H9 (cell line): ENCODE results near the gene BPIFA1. TPM values are rescaled to one million over a fixed set of nuclear protein-coding genes. Genes with fewer than 3 reads are reported as not detected.

ENCODE experiments used
- DNase-seq: peaks from one replicate; pipeline ENCODE4 v3.0.0-alpha.2; 2017
- H2AFZ ChIP-seq: one replicate; pipeline ENCODE4 v1.6.1; 2013; ENCODE audit warnings: mild to moderate bottlenecking, low read length, control low read depth, moderate library complexity
- H2AK5ac ChIP-seq: 2 replicates; pipeline ENCODE4 v1.6.1; 2013; ENCODE audit warnings: low read length, control low read depth, mixed read lengths; ENCODE audit not compliant: insufficient read length
- H2BK120ac ChIP-seq: one replicate; pipeline ENCODE4 v1.6.1; 2013; ENCODE audit warnings: low read depth, mild to moderate bottlenecking, low read length, control low read depth, inconsistent platforms; ENCODE audit not compliant: poor library complexity, severe bottlenecking
- H2BK12ac ChIP-seq: 2 replicates; pipeline ENCODE4 v1.6.1; 2013; ENCODE audit warnings: low read length, control low read depth, mixed read lengths, low read depth; ENCODE audit not compliant: insufficient read length
- H2BK15ac ChIP-seq: 2 replicates; pipeline ENCODE4 v1.6.1; 2013; ENCODE audit warnings: low read depth, low read length, control low read depth
- H2BK20ac ChIP-seq: one replicate; pipeline ENCODE4 v1.6.1; 2013; ENCODE audit warnings: low read depth, mild to moderate bottlenecking, low read length, control low read depth, inconsistent platforms; ENCODE audit not compliant: poor library complexity, severe bottlenecking
- H2BK5ac ChIP-seq: 2 replicates; pipeline ENCODE4 v1.6.1; 2013; ENCODE audit warnings: low read length, control low read depth, mixed read lengths; ENCODE audit not compliant: insufficient read length
- H3K14ac ChIP-seq: 2 replicates; pipeline ENCODE4 v1.6.1; 2013; ENCODE audit warnings: low read length, control low read depth; ENCODE audit not compliant: insufficient read depth
- H3K18ac ChIP-seq: 2 replicates; pipeline ENCODE4 v1.6.1; 2013; ENCODE audit warnings: low read depth, mild to moderate bottlenecking, mixed read lengths, low read length, control low read depth; ENCODE audit not compliant: insufficient read length
- H3K23ac ChIP-seq: 2 replicates; pipeline ENCODE4 v1.6.1; 2013; ENCODE audit warnings: low read length, control low read depth, mixed read lengths, low read depth; ENCODE audit not compliant: insufficient read length
- H3K23me2 ChIP-seq: 2 replicates; pipeline ENCODE4 v1.6.1; 2013; ENCODE audit warnings: low read depth, mild to moderate bottlenecking, mixed read lengths, low read length, control low read depth; ENCODE audit not compliant: insufficient read length, poor library complexity, severe bottlenecking
- H3K27ac ChIP-seq: 2 replicates; pipeline ENCODE4 v1.5.1; 2013; ENCODE audit warnings: low read length, control low read depth, mixed read lengths, low read depth; ENCODE audit not compliant: insufficient read length
- H3K27me3 ChIP-seq: 2 replicates; pipeline ENCODE4 v1.6.1; 2013; ENCODE audit warnings: low read length, control low read depth, inconsistent platforms; ENCODE audit not compliant: insufficient read depth
- H3K4ac ChIP-seq: 2 replicates; pipeline ENCODE4 v1.6.1; 2013; ENCODE audit warnings: low read depth, mild to moderate bottlenecking, control low read depth, inconsistent platforms, low read length, moderate library complexity
- H3K4me1 ChIP-seq: 2 replicates; pipeline ENCODE4 v1.6.1; 2013; ENCODE audit warnings: low read length, control low read depth, inconsistent platforms; ENCODE audit not compliant: insufficient read depth
- H3K4me2 ChIP-seq: 2 replicates; pipeline ENCODE4 v1.6.1; 2013; ENCODE audit warnings: low read length, control low read depth, mixed read lengths; ENCODE audit not compliant: insufficient read length, insufficient read depth
- H3K56ac ChIP-seq: 2 replicates; pipeline ENCODE4 v1.6.1; 2013; ENCODE audit warnings: low read depth, mild to moderate bottlenecking, mixed read lengths, low read length, control low read depth; ENCODE audit not compliant: insufficient read length
- H3K79me1 ChIP-seq: 2 replicates; pipeline ENCODE4 v1.6.1; 2013; ENCODE audit warnings: low read depth, mild to moderate bottlenecking, moderate library complexity, low read length, control low read depth, inconsistent platforms; ENCODE audit not compliant: insufficient read depth, poor library complexity, severe bottlenecking
- H3K79me2 ChIP-seq: 2 replicates; pipeline ENCODE4 v1.6.1; 2013; ENCODE audit warnings: low read length, control low read depth, inconsistent platforms; ENCODE audit not compliant: insufficient read depth
- H3K9ac ChIP-seq: 2 replicates; pipeline ENCODE4 v1.6.1; 2013; ENCODE audit warnings: low read length, control low read depth, mixed read lengths; ENCODE audit not compliant: insufficient read length; ENCODE audit errors: extremely low read depth
- H3K9me3 ChIP-seq: one replicate; pipeline ENCODE4 v1.6.1; 2013; ENCODE audit warnings: low read depth, low read length, inconsistent platforms; ENCODE audit not compliant: control insufficient read depth
- H3T11ph ChIP-seq: one replicate; pipeline ENCODE4 v1.6.1; 2013; ENCODE audit warnings: mild to moderate bottlenecking, low read length, control low read depth, inconsistent platforms
- H4K20me1 ChIP-seq: one replicate; pipeline ENCODE4 v1.6.1; 2013; ENCODE audit not compliant: control insufficient read depth, insufficient read length, insufficient read depth
- H4K5ac ChIP-seq: 2 replicates; pipeline ENCODE4 v1.6.1; 2013; ENCODE audit warnings: low read depth, mild to moderate bottlenecking, mixed read lengths, low read length, control low read depth; ENCODE audit not compliant: insufficient read length
- H4K8ac ChIP-seq: replicated peaks from 2 replicates; pipeline ENCODE4 v1.6.1; 2013; ENCODE audit warnings: low read length, control low read depth, mixed read lengths, low read depth; ENCODE audit not compliant: insufficient read length
- H4K91ac ChIP-seq: 2 replicates; pipeline ENCODE4 v1.6.1; 2013; ENCODE audit warnings: low read depth, mild to moderate bottlenecking, moderate library complexity, mixed read lengths, low read length, control low read depth; ENCODE audit not compliant: insufficient read length
- H3K27ac Mint-ChIP-seq, 3 experiments: 2 replicates in 2 of 3; 3 replicates in 1 of 3; pipeline ENCODE4 v1.8.0; 2020 to 2021; ENCODE audit warnings: mixed read lengths in 3 of 3, mild to moderate bottlenecking in 1 of 3, moderate library complexity in 1 of 3
- H3K27me3 Mint-ChIP-seq: 2 replicates; pipeline ENCODE4 v1.8.0; 2021; ENCODE audit warnings: low read depth, mild to moderate bottlenecking, moderate library complexity, mixed read lengths
- H3K36me3 Mint-ChIP-seq, 3 experiments: 2 replicates in 2 of 3; 3 replicates in 1 of 3; pipeline ENCODE4 v1.8.0; 2020 to 2021; ENCODE audit warnings: low read depth in 3 of 3, mixed read lengths in 3 of 3; ENCODE audit not compliant: insufficient read depth in 1 of 3
- H3K4me1 Mint-ChIP-seq, 2 experiments: 2 replicates each; pipeline ENCODE4 v1.8.0; 2020; ENCODE audit warnings: mixed read lengths in 2 of 2
- H3K4me3 Mint-ChIP-seq, 2 experiments: 2 replicates in 1 of 2; 3 replicates in 1 of 2; pipeline ENCODE4 v1.8.0; 2020 to 2021; ENCODE audit warnings: mild to moderate bottlenecking in 2 of 2, mixed read lengths in 2 of 2, moderate library complexity in 1 of 2
- H3K9me3 Mint-ChIP-seq, 2 experiments: 2 replicates in 1 of 2; 3 replicates in 1 of 2; pipeline ENCODE4 v1.8.0; 2020; ENCODE audit warnings: mild to moderate bottlenecking in 2 of 2, mixed read lengths in 2 of 2, moderate library complexity in 1 of 2
- CTCF ChIP-seq: fragments of 200-600 bp; sonication (generic); conservative IDR thresholded peaks from 3 replicates; pipeline ENCODE4 v1.8.0; 2021; ENCODE audit warnings: antibody characterized with exemption, mild to moderate bottlenecking
- WGBS: extraction: QIAGEN DNeasy Blood & Tissue Kit; methylation state at CpG from one replicate; pipeline ENCODE4 v1.1.7; 2013; ENCODE audit warnings: missing lambda C conversion rate, low lambda C conversion rate, mixed read lengths; ENCODE audit not compliant: insufficient read length; ENCODE audit errors: extremely low coverage; 5-methylcytosine and 5-hydroxymethylcytosine counted together
- long read RNA-seq: library from polyadenylated mRNA; unstranded; transcript quantifications from one replicate; pipeline ENCODE4 v2.0.0, GENCODE V29; 2020
- total RNA-seq: library from RNA; stranded (reverse); gene quantifications from 2 replicates; pipeline ENCODE4 v1.2.1, GENCODE V29; 2021

The BPIFA1 gene
- not detected in 2 replicates for total RNA-seq
- long read RNA-seq = 0 reads

- Histone ChIP-seq H3T11ph (no peak within 1 kb of the TSS), H3K4me2 (no peak within 1 kb of the TSS), H3K18ac (no peak within 1 kb of the TSS), H3K23me2 (no peaks in the 10 kb centered on the region), H3K27me3 (no peaks in the 10 kb centered on the region), H3K79me1 (no peaks in the 10 kb centered on the region), H3K79me2 (no peaks in the 10 kb centered on the region), H4K91ac (no peak within 1 kb of the TSS), H4K20me1 (no peaks in the 10 kb centered on the region), H3K4ac (no peak within 1 kb of the TSS), H2AK5ac (no peak within 1 kb of the TSS), H2BK20ac (no peak within 1 kb of the TSS), H3K9me3 (no peaks in the 10 kb centered on the region), H2BK5ac (no peak within 1 kb of the TSS), H3K14ac (no peak within 1 kb of the TSS), H3K27ac (no peak within 1 kb of the TSS), H2BK120ac (no peak within 1 kb of the TSS), H2AFZ (no peak within 1 kb of the TSS), H2BK12ac (no peak within 1 kb of the TSS), H3K9ac (no peak within 1 kb of the TSS), H4K5ac (no peak within 1 kb of the TSS), H3K56ac (no peak within 1 kb of the TSS), H3K4me1 (no peaks in the 10 kb centered on the region), H3K23ac (no peak within 1 kb of the TSS), H4K8ac (no peak within 1 kb of the TSS), H2BK15ac (no peak within 1 kb of the TSS)
- no peak for DNase-seq
- no peak within 1 kb of the TSS for H3K4me3 Mint-ChIP-seq
- H3K27ac Mint-ChIP-seq = no peak within 1 kb of the TSS
- peaks cover 5 to 7% of the 10 kb centered on the region in 2 experiments; a peak in 3 of 4 replicates for H3K4me1 Mint-ChIP-seq
- peaks cover 32% of the 10 kb centered on the region for H3K27me3 Mint-ChIP-seq
- TF ChIP-seq CTCF = no peak
- no peaks in the 10 kb centered on the region for H3K36me3 Mint-ChIP-seq
- H3K9me3 Mint-ChIP-seq = no peaks in the 10 kb centered on the region; a peak in 1 of 5 replicates
- no CpG with 5 or more reads among the region's 5 CpGs for WGBS
Observed at GRCh38 chr20:33235696-33236095, at the start of gene BPIFA1. Gene BPIFA1, plus strand, starts transcription at chr20:33235996. Its CDS starts 1,716 bp downstream, at chr20:33237712.
